ENCODE results near the gene RGL4.
"Not testable (repeated sequence)": the region's sequence is repeated elsewhere in the genome, so short reads cannot be mapped to it uniquely, and the experiment has no call there.

RGL4 gene

GRCh38 chr22:23690713-23691112, at the start of gene RGL4:
Gene RGL4 (plus strand): TSS chr22:23691013. CDS start chr22:23692031, 1,018 bp downstream.
- DNase-seq (ENCODE audit: low read depth in 2 of 3, low spot score in 1 of 3): no peak

DNA sequence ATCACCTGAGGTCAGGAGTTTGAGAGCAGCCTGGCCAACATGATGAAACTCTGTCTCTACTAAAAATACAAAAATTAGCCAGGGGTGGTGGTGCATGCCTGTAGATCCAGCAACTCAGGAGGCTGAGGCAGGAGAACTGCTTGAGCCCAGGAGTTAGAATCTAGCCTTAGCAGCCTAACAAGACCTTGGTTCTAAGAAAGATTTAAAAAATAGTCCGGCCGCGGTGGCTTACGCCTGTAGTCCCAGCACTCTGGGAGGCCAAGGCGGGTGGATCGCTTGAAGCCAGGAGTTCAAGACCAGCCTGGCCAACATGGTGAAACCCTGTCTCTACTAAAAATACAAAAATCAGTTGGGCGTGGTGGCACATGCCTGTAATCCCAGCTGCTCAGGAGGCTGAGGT, 44.3 kb upstream of the RGL4 start:
- DNase-seq (ENCODE audit: low read depth in 2 of 3, low spot score in 1 of 3): not testable (repeated sequence)

GRCh38 chr22:23649071-23649501, 41.7 kb upstream of the RGL4 start:
- DNase-seq (ENCODE audit: low read depth in 2 of 3, low spot score in 1 of 3): no peak

GRCh38 chr22:23651676-23652075, 39.1 kb upstream of the RGL4 start:
- DNase-seq (ENCODE audit: low read depth in 2 of 3, low spot score in 1 of 3): no peak

- no peak for DNase-seq (ENCODE audit: low read depth in 2 of 3, low spot score in 1 of 3)
These were observed 38.5 kb upstream of the RGL4 start for GRCh38 chr22:23652286-23652685.

DNA sequence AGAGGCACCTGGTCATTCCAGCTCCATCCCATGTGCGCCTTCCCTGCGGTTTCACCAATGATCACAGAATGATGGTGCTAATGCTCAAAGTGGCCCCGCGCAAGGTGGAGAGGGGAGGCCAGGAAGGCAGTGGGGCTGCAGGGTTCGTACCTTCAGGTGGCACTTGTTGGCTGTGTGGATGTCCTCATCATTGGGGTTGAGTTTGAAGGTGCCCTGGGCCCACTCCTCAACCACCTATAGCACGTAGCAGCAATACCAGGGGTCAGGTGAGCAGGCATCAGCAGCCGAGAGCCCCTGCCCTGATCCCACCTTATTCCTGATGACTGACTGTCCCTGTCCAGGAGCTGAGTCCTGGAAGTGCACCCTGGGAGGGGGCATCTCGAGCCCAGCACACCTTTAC, 38.1 kb upstream of the RGL4 start:
- DNase-seq (ENCODE audit: low read depth in 2 of 3, low spot score in 1 of 3): no peak

DNA sequence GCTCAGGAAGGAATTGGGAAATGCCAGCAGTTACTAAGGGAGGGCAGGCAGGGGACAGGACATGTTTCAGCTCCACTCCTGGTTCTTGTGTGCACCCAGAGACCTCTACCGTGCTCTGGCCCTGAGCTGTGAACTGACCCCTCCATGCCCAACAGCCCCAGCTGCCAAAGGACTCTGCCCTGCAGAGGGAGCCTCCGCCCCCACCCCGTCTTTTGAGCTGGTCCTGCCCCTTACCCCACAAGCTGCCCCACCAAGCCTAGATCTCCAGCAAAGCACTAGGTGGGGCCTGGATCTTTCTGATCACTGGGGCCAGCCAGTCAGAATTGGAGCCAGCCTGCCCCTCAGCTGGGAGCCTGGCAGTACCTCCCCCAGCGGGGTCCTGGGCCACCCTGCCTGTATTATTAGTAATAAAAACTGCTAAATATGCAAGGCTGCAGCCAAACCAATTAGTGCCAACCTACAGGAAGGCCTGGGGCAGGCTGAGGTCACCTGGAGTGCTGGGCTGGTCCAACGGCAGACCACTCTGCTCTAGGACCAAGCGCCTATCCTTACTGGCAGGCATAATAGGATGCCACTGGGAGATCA, 34.8 kb upstream of the RGL4 start:
- no peak for DNase-seq (ENCODE audit: low read depth in 2 of 3, low spot score in 1 of 3)

DNA sequence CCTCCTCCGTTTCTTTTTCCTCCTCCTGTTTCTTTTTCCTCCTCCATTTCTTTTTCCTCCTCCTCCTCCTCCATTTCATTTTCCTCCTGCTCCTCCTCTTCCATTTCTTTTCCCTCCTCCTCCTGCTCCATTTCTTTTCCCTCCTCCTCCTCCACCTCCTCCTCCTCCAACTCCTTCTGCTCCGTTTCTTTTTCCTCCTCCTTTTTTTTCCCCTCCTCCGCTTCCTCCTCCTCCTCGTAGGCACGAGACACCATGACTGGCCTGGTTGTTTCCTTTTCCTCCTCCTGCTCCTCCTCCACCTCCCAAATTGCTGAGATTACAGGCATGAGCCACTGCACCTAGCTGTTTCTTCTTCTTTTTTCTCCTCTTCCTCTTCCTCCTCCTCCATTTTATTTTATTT, 33.1 kb upstream of the RGL4 start:
- no peak for DNase-seq (ENCODE audit: low read depth in 2 of 3, low spot score in 1 of 3)

GRCh38 chr22:23660381-23660780, 30.4 kb upstream of the RGL4 start:
- not testable (repeated sequence) for DNase-seq (ENCODE audit: low read depth in 2 of 3, low spot score in 1 of 3)

GRCh38 chr22:23670378-23671295, 20.2 kb upstream of the RGL4 start:
- DNase-seq (ENCODE audit: low read depth in 2 of 3, low spot score in 1 of 3): no peak

DNA sequence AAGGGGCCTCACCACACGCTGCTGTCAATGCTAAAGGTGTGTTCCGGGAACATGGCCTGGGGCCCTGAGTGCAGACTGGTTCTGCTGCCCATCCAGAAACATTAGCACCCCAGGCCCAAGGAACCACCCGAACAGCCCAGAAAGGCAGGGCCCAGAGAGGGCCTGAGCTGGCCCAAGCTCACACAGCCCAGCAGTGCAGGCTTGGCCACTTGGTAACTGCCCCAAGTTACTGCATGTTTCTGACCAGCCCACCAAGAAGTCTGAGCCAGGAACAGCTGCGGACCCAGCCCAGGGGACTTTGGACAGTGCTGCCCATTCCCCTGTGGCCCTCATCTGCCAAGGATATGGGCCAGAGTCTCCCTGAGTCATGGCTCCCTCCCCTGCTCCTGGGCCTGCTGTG, 19.4 kb upstream of the RGL4 start:
- not testable (repeated sequence) for DNase-seq (ENCODE audit: low read depth in 2 of 3, low spot score in 1 of 3)

DNA sequence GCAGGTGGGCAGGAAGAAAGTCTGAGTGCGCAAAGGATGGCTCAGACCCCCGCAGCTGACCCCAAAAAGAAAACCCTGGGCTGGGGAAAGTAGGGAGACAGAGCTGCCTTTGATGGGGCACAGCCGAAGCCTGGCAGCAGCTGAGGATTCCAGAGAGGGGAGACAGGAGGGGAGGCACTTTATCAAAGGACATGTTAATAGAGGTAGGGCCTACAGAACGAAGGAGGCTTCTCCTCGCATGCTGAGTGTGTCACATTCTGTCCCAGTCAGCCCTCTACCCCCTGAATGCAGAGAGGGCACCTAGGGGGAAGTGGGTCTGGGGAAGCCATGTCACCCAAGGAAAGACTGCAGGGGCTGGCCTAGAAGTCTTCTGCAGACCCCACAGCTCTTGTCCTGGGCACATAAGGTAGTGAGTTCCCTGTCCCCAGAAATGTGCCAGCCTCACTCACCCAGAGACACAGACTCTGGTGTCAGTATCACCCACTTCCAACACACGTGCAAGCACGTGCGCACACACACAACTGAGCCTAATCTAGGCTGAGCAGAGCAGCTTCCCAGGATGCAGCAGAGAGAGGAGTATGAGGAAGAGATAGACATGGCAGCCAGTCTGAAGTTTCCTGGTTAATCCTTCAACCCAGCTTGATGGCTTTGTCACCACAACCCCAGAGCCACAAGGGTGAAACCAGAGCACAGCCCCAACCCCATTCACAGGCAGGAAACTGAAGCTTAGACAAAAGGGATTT, 18.3 kb upstream of the RGL4 start:
- DNase-seq (ENCODE audit: low read depth in 2 of 3, low spot score in 1 of 3): not testable (repeated sequence)

DNA sequence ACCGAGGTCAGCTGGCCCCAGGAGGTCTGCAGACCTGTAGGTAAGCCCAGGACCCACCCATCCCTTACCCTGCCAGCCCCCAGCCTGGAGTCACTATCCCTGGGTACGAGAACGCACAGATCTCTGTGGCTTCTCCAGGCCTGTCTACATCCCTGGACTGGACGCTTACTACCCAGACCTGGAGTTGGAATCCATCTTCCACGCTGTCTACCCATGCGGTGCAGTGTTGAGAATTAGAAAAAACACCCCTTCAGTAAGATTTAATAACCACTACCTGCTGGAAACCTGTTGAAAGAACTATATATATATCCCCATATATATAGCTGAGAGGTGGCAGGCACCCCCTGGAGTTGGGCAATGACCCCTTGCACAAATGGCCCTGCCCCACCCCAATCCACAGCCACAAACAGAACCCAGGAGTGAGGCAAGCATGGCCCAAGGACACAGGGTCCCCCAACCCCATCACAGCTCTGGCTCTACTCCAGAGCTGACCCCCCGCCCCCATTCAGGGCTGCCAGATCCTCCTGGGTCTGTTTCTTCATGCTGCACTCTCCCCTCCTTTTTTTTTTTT, 17.7 kb upstream of the RGL4 start:
- DNase-seq (ENCODE audit: low read depth in 2 of 3, low spot score in 1 of 3): no peak

DNA sequence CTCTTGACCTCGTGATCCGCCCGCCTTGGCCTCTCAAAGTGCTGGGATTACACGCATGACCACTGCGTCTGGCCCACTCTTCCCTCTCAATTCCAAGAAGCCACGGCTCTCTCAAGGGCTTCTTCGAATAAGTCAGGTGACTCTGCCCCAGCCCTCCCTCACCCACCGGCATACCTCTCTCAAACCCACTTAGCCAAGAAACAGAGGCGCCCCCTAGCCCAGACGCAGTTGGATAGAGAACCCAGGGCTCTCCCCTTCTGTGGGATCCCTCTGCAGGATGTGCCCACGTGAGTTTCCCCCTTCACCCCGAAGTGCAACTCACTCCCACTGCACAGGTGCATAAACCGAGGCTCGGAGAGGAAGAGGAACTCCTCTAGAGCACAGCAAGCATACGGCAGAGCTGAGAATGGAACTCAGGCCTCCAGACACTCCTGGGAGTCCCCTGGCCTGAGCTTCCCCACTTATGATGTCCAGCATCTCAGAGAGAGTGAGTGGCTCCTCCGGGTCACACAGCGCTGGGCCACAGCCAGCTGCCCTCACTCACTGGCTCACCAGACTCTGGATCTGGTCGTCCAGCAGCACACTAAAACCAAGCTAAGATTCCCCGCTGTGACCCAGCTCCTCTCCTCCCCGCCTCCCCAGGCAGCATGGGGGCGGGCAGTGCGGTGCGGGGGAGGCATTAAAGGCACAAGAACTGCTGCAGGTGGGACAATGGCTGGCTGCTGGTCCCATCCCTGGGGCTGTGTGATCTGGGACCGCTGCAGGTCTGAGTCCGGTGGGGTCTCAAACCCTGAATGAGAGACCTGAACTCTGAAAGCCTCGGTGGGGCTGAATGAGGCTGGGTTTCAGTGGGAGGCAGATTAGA, 16.8 kb upstream of the RGL4 start:
- DNase-seq (ENCODE audit: low read depth in 2 of 3, low spot score in 1 of 3): no peak

DNA sequence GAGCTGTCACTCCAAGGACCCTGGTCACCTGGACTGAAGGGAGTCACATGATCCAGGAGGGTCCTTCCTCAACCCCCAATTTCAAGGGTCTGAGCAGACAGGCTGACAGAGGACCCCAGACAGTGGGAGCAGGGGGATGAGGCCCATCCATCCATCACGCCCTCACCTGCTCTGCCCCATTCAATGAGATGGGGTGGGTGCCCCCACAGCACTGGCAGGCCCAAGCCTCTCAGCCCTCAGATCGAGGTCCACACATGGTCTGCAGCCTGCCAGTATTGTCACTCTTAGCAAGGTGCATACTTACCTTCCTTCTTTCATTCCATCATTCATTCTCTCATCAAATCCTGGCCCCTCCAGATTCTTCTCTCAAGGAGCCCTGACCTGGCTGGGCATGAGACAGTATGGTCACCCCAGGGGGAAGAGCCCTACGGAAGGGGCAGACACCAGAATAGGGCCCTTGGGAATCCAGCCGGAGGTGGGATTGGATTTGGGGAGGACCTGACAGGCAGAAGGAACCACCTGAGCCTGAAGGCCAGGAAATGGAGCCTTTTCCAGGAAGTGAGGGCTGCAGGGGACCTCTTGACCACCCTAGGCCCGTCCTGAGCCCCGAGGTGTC, 15.8 kb upstream of the RGL4 start:
- DNase-seq (ENCODE audit: low read depth in 2 of 3, low spot score in 1 of 3): not testable (repeated sequence)

GRCh38 chr22:23675502-23676415, 15.1 kb upstream of the RGL4 start:
- DNase-seq (ENCODE audit: low read depth in 2 of 3, low spot score in 1 of 3): no peak

GRCh38 chr22:23676841-23677700, 13.7 kb upstream of the RGL4 start:
- not testable (repeated sequence) for DNase-seq (ENCODE audit: low read depth in 2 of 3, low spot score in 1 of 3)

- DNase-seq (ENCODE audit: low read depth in 2 of 3, low spot score in 1 of 3): no peak
These were observed 13.2 kb upstream of the RGL4 start for GRCh38 chr22:23677701-23677995.
